Sigmoid colon (tissue), 7 donors: Measurements from ENCODE around the gene TGFBR2. TPM values are rescaled to one million over a fixed set of nuclear protein-coding genes. Genes with fewer than 3 reads are reported as not detected.

ENCODE experiments used
- DNase-seq: peaks from one replicate; pipeline ENCODE4 v3.0.0-alpha.2; 2019
- H3K27ac ChIP-seq, 4 donors: fragments of 200-600 bp; sonication (generic); one replicate each; pipeline ENCODE4 v1.5.1; 2016 to 2019; ENCODE audit warnings: mild to moderate bottlenecking in 1 of 4
- H3K27me3 ChIP-seq, 3 donors: fragments of 200-600 bp; sonication (generic); one replicate each; pipeline ENCODE4 v1.5.1; 2019; ENCODE audit warnings: mild to moderate bottlenecking in 1 of 3
- H3K36me3 ChIP-seq, 4 donors: fragments of 200-600 bp; sonication (generic); one replicate each; pipeline ENCODE4 v1.5.1; 2016 to 2019
- H3K4me1 ChIP-seq, 4 donors: fragments of 200-600 bp; sonication (generic); one replicate each; pipeline ENCODE4 v1.5.1; 2017 to 2019
- H3K4me3 ChIP-seq, 4 donors: fragments of 200-600 bp; sonication (generic); one replicate each; pipeline ENCODE4 v1.5.1; 2017 to 2019; ENCODE audit warnings: mild to moderate bottlenecking in 2 of 4, moderate library complexity in 1 of 4
- H3K9me3 ChIP-seq, 4 donors: fragments of 200-600 bp in 3 of 4; sonication (generic) in 3 of 4; one replicate each; pipeline versions ENCODE4 v1.5.1 to v1.6.1; 2013 to 2019
- CTCF ChIP-seq, 4 experiments: fragments of 450-650 bp in 3 of 4; fragments of 200-600 bp in 1 of 4; IDR thresholded peaks; one replicate each; pipeline ENCODE4 v1.5.1; 2016 to 2019; ENCODE audit warnings: antibody characterized with exemption in 4 of 4, mild to moderate bottlenecking in 3 of 4, moderate library complexity in 2 of 4
- EP300 ChIP-seq, 4 donors: sonication (generic); formaldehyde crosslinking; IDR thresholded peaks; one replicate each; pipeline ENCODE4 v1.6.1; 2017; ENCODE audit warnings: antibody characterized with exemption in 4 of 4
- POLR2A ChIP-seq, 2 donors: fragments of 450-650 bp; IDR thresholded peaks; one replicate each; pipeline ENCODE4 v1.6.1; 2016; ENCODE audit warnings: antibody characterized with exemption in 2 of 2, mild to moderate bottlenecking in 2 of 2, moderate library complexity in 2 of 2
- POLR2AphosphoS5 ChIP-seq, 4 donors: sonication (generic); formaldehyde crosslinking; IDR thresholded peaks; one replicate each; pipeline ENCODE4 v1.6.1; 2017; ENCODE audit warnings: antibody characterized with exemption in 4 of 4
- WGBS, 2 donors: extraction: QIAGEN DNeasy Blood & Tissue Kit; methylation state at CpG; one replicate each; pipeline ENCODE4 v1.1.7; 2013; 5-methylcytosine and 5-hydroxymethylcytosine counted together
- intact Hi-C: fragments of 100-400 bp; cut with DNase I; formaldehyde crosslinking; loops from one replicate; pipeline ENCODE4 v1.15.1; 2023
- polyA plus RNA-seq, 3 donors: library from polyadenylated mRNA; stranded (reverse); fragments of 200-250 nt; gene quantifications; one replicate each; pipeline ENCODE4 v1.2.3, GENCODE V29; 2013
- total RNA-seq, 4 donors: library from RNA; depleted of rRNA; stranded (reverse); fragments of >200 nt; gene quantifications; one replicate each; pipeline ENCODE4 v1.1.0, GENCODE V29; 2016
- donor health status: healthy with polysubstance abuse.
- donor health status: Bipolar disorder and iron deficiency.
- donor health status: healthy.

TGFBR2 gene
- total and polyA plus RNA-seq, 7 donors: 9.9 to 243 (median 215) TPM

- WGBS, 2 donors: 88 to 91% methylated on average over 4 of the region's 4 CpGs
- Histone ChIP-seq H3K36me3 (no peaks in the 10 kb centered on the region), H3K27ac (no peak overlapping the region), H3K4me3 (no peak overlapping the region), H3K27me3 (no peaks in the 10 kb centered on the region), H3K4me1 (peaks cover 0 to 10% (median 7%) of the 10 kb centered on the region in 4 donors), H3K9me3 (no peaks in the 10 kb centered on the region)
- intact Hi-C loops: loop anchor here (5.0 kb wide), 1 partner anchor 35 kb away; no protein-coding TSS in a partner anchor
- TF ChIP-seq POLR2A (IDR thresholded peaks at IDR 0.05): no peak
- no peak for DNase-seq
Observed at GRCh38 chr3:30586806-30587486, 19.5 kb upstream of the TGFBR2 start.

GRCh38 chr3:30587904-30588303 lies 18.5 kb upstream of the TGFBR2 start:
- H3K36me3 ChIP-seq: no peaks in the 10 kb centered on the region
- no peak for TF ChIP-seq CTCF (IDR thresholded peaks at IDR 0.05)
- no peak for TF ChIP-seq POLR2A (IDR thresholded peaks at IDR 0.05)
- TF ChIP-seq POLR2AphosphoS5 (IDR thresholded peaks at IDR 0.05): no peak
- no peak for TF ChIP-seq EP300 (IDR thresholded peaks at IDR 0.05)
- WGBS, 2 donors: 24 to 67% methylated on average over 2 of the region's 2 CpGs
- no peak overlapping the region for H3K4me3 ChIP-seq
- no peaks in the 10 kb centered on the region for H3K9me3 ChIP-seq
- intact Hi-C loops: loop anchor here (5.0 kb wide), 1 partner anchor 36 kb away; no protein-coding TSS in a partner anchor
- no peak for DNase-seq
- no peak overlapping the region for H3K27ac ChIP-seq
- no peaks in the 10 kb centered on the region for H3K27me3 ChIP-seq
- H3K4me1 ChIP-seq: peaks cover 0 to 10% (median 7%) of the 10 kb centered on the region in 4 donors

- TF ChIP-seq POLR2AphosphoS5 (IDR thresholded peaks at IDR 0.05) (no peak), POLR2A (IDR thresholded peaks at IDR 0.05) (no peak), CTCF (IDR thresholded peaks at IDR 0.05) (no peak), EP300 (IDR thresholded peaks at IDR 0.05) (no peak)
- no peak for DNase-seq
- Histone ChIP-seq H3K27ac (no peak overlapping the region), H3K9me3 (no peaks in the 10 kb centered on the region), H3K4me3 (no peak overlapping the region), H3K36me3 (no peaks in the 10 kb centered on the region), H3K27me3 (no peaks in the 10 kb centered on the region), H3K4me1 (peaks cover 0 to 17% (median 16%) of the 10 kb centered on the region in 4 donors)
- 88 to 89% methylated on average over 4 of the region's 4 CpGs for WGBS, 2 donors
- intact Hi-C loops: no loop called here
Observed at GRCh38 chr3:30596152-30596551, 10.2 kb upstream of the TGFBR2 start.

GRCh38 chr3:30597131-30597768 lies 9.2 kb upstream of the TGFBR2 start:
- no peak overlapping the region for H3K4me3 ChIP-seq
- peak; percentile 60 to 78 (median 72) for TF ChIP-seq POLR2AphosphoS5 (IDR thresholded peaks at IDR 0.05)
- TF ChIP-seq EP300 (IDR thresholded peaks at IDR 0.05): peak; percentile 29 to 87 (median 40)
- TF ChIP-seq POLR2A (IDR thresholded peaks at IDR 0.05): no peak
- H3K9me3 ChIP-seq: no peaks in the 10 kb centered on the region
- intact Hi-C loops: no loop called here
- WGBS, 2 donors: 13 to 73% methylated on average over 1 of the region's 1 CpG
- H3K4me1 ChIP-seq: peaks cover 0 to 17% (median 16%) of the 10 kb centered on the region in 4 donors
- DNase-seq: no peak
- peak overlapping the region; percentile 39 to 69 (median 56) for H3K27ac ChIP-seq
- H3K27me3 ChIP-seq: no peaks in the 10 kb centered on the region
- no peaks in the 10 kb centered on the region for H3K36me3 ChIP-seq

- DNase-seq: no peak
- intact Hi-C loops: no loop called here
- Histone ChIP-seq H3K36me3 (no peaks in the 10 kb centered on the region), H3K4me3 (no peak overlapping the region), H3K27ac (peak overlapping the region in 3 of 4 donors; percentile 3 to 69 (median 57)), H3K27me3 (no peaks in the 10 kb centered on the region), H3K4me1 (peaks cover 0 to 17% (median 16%) of the 10 kb centered on the region in 4 donors), H3K9me3 (no peaks in the 10 kb centered on the region)
- TF ChIP-seq EP300 (IDR thresholded peaks at IDR 0.05) (no peak), POLR2A (IDR thresholded peaks at IDR 0.05) (no peak), CTCF (IDR thresholded peaks at IDR 0.05) (no peak)
Observed at GRCh38 chr3:30597769-30598134, 8.6 kb upstream of the TGFBR2 start.
